Mucosa of rectum (tissue), 2 donors: Measurements from ENCODE around the gene RNASEH2C.
"Not testable (repeated sequence)": the region's sequence is repeated elsewhere in the genome, so short reads cannot be mapped to it uniquely, and the experiment has no call there.

Experiments used
- H3K27ac ChIP-seq, 2 donors: one replicate each; pipeline ENCODE4 v1.7.0; 2013; ENCODE audit warnings: inconsistent platforms in 2 of 2, low read depth in 2 of 2, low read length in 2 of 2
- H3K27me3 ChIP-seq, 2 donors: one replicate each; pipeline ENCODE4 v1.7.0; 2013; ENCODE audit warnings: low read length in 2 of 2; ENCODE audit not compliant: control insufficient read depth in 2 of 2, insufficient read depth in 2 of 2
- H3K36me3 ChIP-seq, 2 donors: one replicate each; pipeline ENCODE4 v1.7.0; 2013; ENCODE audit warnings: low read length in 2 of 2; ENCODE audit not compliant: control insufficient read depth in 2 of 2, insufficient read depth in 2 of 2
- H3K4me1 ChIP-seq, 2 donors: one replicate each; pipeline ENCODE4 v1.7.0; 2013; ENCODE audit warnings: low read length in 2 of 2, mild to moderate bottlenecking in 1 of 2; ENCODE audit not compliant: control insufficient read depth in 2 of 2, insufficient read depth in 2 of 2
- H3K4me3 ChIP-seq, 2 donors: one replicate each; pipeline ENCODE4 v1.7.0; 2013; ENCODE audit warnings: low read length in 2 of 2
- H3K9ac ChIP-seq, 2 donors: one replicate each; pipeline ENCODE4 v1.7.0; 2013; ENCODE audit warnings: low read length in 2 of 2, low read depth in 1 of 2, mild to moderate bottlenecking in 1 of 2
- H3K9me3 ChIP-seq, 2 donors: one replicate each; pipeline ENCODE4 v1.7.0; 2013; ENCODE audit warnings: low read length in 2 of 2; ENCODE audit not compliant: control insufficient read depth in 2 of 2
- donor health status: healthy.
- donor health status: Normal muscosa, but diverticular disease.

RNASEH2C gene

DNA sequence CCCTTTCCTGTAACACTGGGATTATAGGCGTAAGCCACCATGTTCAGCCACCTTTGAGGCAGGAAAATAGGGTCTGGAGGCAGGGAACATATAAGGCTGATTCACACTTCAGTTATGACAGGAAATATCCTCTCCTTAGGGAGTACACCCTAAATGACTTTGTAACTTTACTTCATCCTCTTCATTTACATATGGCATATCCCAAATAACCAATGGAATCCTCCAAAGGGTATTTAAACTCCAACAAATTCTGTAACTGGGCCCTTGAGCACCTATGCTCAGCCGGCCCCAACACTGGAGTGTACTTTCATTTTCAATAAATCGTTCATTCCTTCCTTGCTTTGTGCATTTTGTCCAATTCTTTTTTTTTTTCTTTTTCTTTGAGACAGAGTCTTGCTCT lies 10.2 kb downstream of the RNASEH2C start:
- Histone ChIP-seq H3K9ac (no peak overlapping the region), H3K27ac (no peak overlapping the region), H3K36me3 (peaks cover 20 to 22% of the 10 kb centered on the region in 2 donors), H3K4me3 (peak overlapping the region in 1 of 2 donors; percentile 4), H3K9me3 (no peaks in the 10 kb centered on the region), H3K27me3 (no peaks in the 10 kb centered on the region), H3K4me1 (peaks cover 7 to 14% of the 10 kb centered on the region in 2 donors)

DNA sequence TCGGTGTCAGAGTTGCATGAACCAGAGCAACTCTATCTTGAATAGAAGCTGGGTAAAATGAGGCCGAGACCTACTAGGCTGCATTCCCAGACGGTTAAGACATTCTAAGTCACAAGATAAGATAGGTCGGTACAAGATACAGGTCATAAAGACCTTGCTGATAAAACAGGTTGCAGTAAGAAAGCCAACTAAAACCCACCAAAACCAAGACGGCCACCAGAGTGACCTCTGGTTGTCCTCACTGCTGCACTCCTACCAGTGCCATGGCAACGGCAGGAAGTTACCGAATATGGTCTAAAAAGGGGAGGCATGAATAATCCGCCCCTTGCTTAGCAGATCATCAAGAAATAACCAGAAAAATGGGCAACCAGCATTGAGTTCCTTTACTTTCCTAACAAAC lies 10.9 kb downstream of the RNASEH2C start:
- no peak overlapping the region for H3K4me3 ChIP-seq
- no peak overlapping the region for H3K27ac ChIP-seq
- no peaks in the 10 kb centered on the region for H3K27me3 ChIP-seq
- peaks cover 7 to 14% of the 10 kb centered on the region in 2 donors for H3K4me1 ChIP-seq
- H3K36me3 ChIP-seq: peaks cover 14 to 16% of the 10 kb centered on the region in 2 donors
- no peaks in the 10 kb centered on the region for H3K9me3 ChIP-seq
- no peak overlapping the region for H3K9ac ChIP-seq

DNA sequence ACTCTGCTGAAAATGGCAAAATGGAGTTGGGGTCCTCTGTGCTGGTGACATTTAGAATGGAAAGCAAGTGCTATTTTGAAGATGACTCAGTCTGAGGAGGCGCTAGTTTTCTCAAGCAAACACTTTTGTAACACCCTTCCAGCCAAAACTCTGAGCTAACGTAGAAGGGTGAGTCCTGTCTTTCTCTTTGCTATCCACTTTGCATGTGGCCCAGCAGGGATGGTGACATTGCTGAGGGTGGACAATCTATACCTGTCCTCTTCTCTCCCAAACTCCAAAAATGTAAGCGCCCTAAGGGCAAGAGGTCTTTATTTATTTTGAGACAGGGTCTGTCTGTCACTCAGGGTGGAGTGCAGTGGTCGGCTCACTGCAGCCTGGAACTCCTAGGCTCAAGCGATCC lies 12.1 kb downstream of the RNASEH2C start:
- H3K36me3 ChIP-seq: peaks cover 2 to 5% of the 10 kb centered on the region in 2 donors
- no peaks in the 10 kb centered on the region for H3K9me3 ChIP-seq
- no peak overlapping the region for H3K27ac ChIP-seq
- H3K27me3 ChIP-seq: no peaks in the 10 kb centered on the region
- peaks cover 7 to 14% of the 10 kb centered on the region in 2 donors for H3K4me1 ChIP-seq
- no peak overlapping the region for H3K4me3 ChIP-seq
- H3K9ac ChIP-seq: no peak overlapping the region

DNA sequence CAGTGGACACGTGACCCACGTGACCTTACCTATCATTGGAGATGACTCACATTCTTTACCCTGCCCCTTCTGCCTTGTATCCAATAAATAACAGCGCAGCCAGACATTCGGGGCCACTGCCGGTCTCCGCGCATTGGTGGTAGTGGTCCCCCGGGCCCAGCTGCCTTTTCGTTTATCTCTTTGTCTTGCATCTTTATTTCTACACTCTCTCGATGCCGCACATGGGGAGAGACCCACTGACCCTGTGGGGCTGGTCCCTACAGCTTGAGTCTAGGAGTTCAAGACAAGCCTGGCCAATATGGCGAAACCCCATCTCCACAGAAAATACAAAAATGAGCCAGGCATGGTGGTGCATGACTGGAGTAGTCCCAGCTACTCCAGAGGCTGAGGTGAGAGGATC lies 13.6 kb downstream of the RNASEH2C start:
- H3K4me1 ChIP-seq, H3K27me3 ChIP-seq, H3K4me3 ChIP-seq, H3K9ac ChIP-seq, H3K9me3 ChIP-seq, H3K36me3 ChIP-seq, H3K27ac ChIP-seq: not testable (repeated sequence)

DNA sequence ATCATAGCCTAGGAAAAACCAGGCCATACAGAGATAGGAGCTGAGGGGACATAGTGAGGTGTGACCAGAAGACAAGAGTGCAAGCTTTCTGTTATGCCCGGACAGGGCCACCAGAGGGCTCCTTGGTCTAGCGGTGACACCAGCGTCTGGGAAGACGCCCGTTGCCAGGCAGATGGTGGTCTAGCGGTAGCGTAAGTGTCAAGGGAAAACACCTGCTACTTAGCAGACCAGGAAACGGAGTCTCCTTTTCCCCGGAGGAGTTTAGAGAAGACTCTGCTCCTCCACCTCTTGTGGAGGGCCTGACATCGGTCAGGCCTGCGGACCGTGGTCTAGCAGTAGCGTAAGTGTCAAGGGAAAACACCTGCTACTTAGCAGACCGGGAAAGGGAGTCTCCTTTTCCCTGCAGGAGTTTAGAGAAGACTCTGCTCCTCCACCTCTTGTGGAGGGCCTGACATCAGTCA lies 14.3 kb downstream of the RNASEH2C start:
- not testable (repeated sequence) for H3K36me3 ChIP-seq, H3K27me3 ChIP-seq, H3K9me3 ChIP-seq, H3K27ac ChIP-seq, H3K9ac ChIP-seq, H3K4me1 ChIP-seq
- peak overlapping the region; percentile 33 to 64 for H3K4me3 ChIP-seq

DNA sequence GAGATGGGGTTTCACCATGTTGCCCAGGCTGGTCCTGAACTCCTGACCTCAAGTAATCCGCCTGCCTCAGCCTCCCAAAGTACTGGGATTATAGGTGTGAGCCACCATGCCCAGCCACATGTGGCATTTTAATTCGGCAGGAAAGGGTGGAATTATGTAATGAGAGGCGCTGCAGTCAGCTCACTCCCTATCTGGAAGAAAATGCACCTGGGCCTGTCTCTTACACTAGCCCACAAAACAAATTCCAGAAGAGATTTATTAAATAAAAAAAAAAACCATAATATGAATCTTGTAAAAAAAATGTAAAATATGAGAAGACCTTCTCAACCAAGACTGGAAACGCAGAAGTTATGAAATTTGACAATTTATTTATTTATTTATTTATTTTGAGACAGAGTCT lies 16.8 kb downstream of the RNASEH2C start:
- H3K9me3 ChIP-seq: no peaks in the 10 kb centered on the region
- peaks cover 0 to 3% of the 10 kb centered on the region in 2 donors for H3K4me1 ChIP-seq
- no peak overlapping the region for H3K27ac ChIP-seq
- H3K9ac ChIP-seq: no peak overlapping the region
- H3K27me3 ChIP-seq: no peaks in the 10 kb centered on the region
- no peak overlapping the region for H3K4me3 ChIP-seq
- no peaks in the 10 kb centered on the region for H3K36me3 ChIP-seq

DNA sequence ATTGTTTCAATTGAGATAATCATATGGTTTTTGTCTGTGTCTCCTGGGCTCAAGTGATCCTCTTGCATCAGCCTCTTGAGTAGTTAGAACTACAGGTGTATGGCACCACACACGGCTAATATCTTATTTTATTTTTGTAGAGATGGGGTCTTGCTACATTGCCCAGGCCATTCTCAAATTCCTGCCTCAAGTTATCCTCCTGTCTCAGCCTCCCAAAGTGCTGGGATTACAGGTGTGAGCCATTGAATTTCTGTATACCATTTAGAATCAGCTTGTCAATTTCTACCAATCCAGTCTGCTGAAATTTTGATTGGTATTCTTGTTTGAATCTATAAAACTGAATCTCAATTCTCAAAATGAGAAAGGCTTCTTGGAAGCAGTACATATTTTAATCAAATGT lies 18.9 kb downstream of the RNASEH2C start:
- Histone ChIP-seq H3K27me3 (no peaks in the 10 kb centered on the region), H3K4me1 (peaks cover 0 to 3% of the 10 kb centered on the region in 2 donors), H3K4me3 (no peak overlapping the region), H3K27ac (no peak overlapping the region), H3K9me3 (no peaks in the 10 kb centered on the region), H3K9ac (no peak overlapping the region), H3K36me3 (no peaks in the 10 kb centered on the region)

DNA sequence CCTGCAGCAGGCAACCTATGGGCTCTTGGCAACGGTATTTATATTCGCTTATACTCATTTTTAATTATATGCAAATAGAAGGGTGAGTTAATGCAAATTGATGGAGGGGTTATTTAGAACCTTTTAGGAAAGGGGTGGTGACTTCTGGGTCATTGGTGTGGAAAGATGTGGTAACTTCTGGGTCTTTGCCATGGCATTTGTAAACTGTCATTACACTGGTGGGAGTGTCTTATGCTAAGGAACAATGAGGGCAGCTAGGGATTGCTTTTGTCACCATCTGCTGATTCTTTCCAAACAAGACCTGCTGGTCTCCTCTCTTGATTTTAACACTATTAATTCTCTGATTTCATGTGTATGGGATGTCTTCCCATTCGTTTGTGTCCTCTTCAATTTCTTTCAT lies 20.2 kb downstream of the RNASEH2C start:
- no peak overlapping the region for H3K9ac ChIP-seq
- H3K36me3 ChIP-seq: no peaks in the 10 kb centered on the region
- H3K9me3 ChIP-seq: no peaks in the 10 kb centered on the region
- H3K4me3 ChIP-seq: no peak overlapping the region
- H3K4me1 ChIP-seq: peaks cover 3 to 4% of the 10 kb centered on the region in 2 donors
- no peak overlapping the region for H3K27ac ChIP-seq
- H3K27me3 ChIP-seq: no peaks in the 10 kb centered on the region

DNA sequence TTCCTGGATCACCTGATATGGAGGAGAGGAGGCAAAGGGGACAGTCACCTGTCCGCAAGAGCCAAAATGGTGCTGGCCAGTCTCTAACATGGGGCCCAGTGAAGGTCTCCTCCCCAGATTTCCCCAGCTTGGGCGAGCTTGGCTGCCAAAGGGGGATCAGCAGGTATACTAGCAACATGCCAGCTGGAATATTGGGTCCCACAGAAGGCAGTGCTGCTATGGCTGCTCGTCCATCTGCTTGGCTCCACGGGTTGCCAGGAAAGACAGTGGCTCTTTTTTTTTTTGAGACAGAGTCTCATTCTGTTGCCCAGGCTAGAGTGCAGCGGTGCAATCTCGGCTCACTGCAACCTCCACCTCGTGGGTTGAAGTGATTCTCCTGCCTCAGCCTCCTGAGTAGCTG lies 21.3 kb downstream of the RNASEH2C start:
- no peaks in the 10 kb centered on the region for H3K36me3 ChIP-seq
- no peak overlapping the region for H3K27ac ChIP-seq
- H3K4me3 ChIP-seq: no peak overlapping the region
- no peak overlapping the region for H3K9ac ChIP-seq
- H3K9me3 ChIP-seq: no peaks in the 10 kb centered on the region
- no peaks in the 10 kb centered on the region for H3K27me3 ChIP-seq
- peaks cover 4 to 5% of the 10 kb centered on the region in 2 donors for H3K4me1 ChIP-seq

DNA sequence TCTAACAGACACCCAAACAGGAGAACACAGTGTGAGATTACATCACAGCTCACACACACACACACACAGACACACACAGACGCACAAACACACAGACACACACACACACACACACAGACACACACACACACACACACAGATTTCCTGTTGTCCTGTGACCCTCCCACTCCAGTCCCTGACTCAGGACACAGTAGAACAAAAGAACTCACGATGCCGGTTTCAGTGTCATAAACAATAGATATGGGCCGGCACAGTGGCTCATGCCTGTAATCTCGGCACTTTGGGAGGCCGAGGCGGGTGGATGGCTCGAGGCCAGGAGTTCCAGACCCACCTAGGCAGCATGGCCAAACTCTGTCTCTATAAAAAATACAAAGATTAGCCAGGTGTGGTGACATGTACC lies 22.4 kb downstream of the RNASEH2C start:
- H3K9ac ChIP-seq: no peak overlapping the region
- peaks cover 4 to 7% of the 10 kb centered on the region in 2 donors for H3K4me1 ChIP-seq
- no peak overlapping the region for H3K27ac ChIP-seq
- no peaks in the 10 kb centered on the region for H3K27me3 ChIP-seq
- no peak overlapping the region for H3K4me3 ChIP-seq
- no peaks in the 10 kb centered on the region for H3K36me3 ChIP-seq
- H3K9me3 ChIP-seq: no peaks in the 10 kb centered on the region
